Measurements from ENCODE around the gene ARRB1. TPM values are rescaled to one million over a fixed set of nuclear protein-coding genes. Genes with fewer than 3 reads are reported as not detected.

Gene ARRB1
- total RNA-seq, 1 experiment from 2014 or later, result 24.2 TPM

- TF ChIP-seq ATF3 (IDR thresholded peaks at IDR 0.05) (no peak), SRF (IDR thresholded peaks at IDR 0.05; ENCODE audit: low read depth) (no peak), CEBPB (IDR thresholded peaks at IDR 0.05; ENCODE audit: low read depth) (no peak), EZH2 (IDR thresholded peaks at IDR 0.05) (no peak)
- BruUV-seq (replicated peaks), result no TSS peak
- Histone ChIP-seq H3K27me3 (ENCODE audit: insufficient read depth, low read length) (peaks cover 7% of the 10 kb centered on the region; the same call in 1 of the 2 replicates), H3K36me3 (ENCODE audit: control insufficient read depth in 1 of 2, insufficient read depth in 2 of 2, low read length in 2 of 2) (no peaks in the 10 kb centered on the region), H3K4me2 (ENCODE audit: low read length) (no peak overlapping the region), H3K9me3 (ENCODE audit: control insufficient read depth in 1 of 2, insufficient read depth in 1 of 2, low read depth in 1 of 2, low read length in 2 of 2) (no peaks in the 10 kb centered on the region), H2AFZ (ENCODE audit: low read depth, low read length, poor library complexity, severe bottlenecking) (no peak overlapping the region), H3K4me1 (ENCODE audit: control insufficient read depth in 1 of 2, insufficient read depth in 2 of 2, low read length in 2 of 2) (no peaks in the 10 kb centered on the region), H4K20me1 (ENCODE audit: insufficient read depth) (no peaks in the 10 kb centered on the region), H3K9ac (ENCODE audit: low read length) (no peak overlapping the region), H3K4me3 (replicated peaks in 1 of 2; ENCODE audit: low read depth in 1 of 2, low read length in 2 of 2) (no peak overlapping the region), H3K79me2 (ENCODE audit: insufficient read depth, low read length) (no peaks in the 10 kb centered on the region), H3K9me2 (ENCODE audit: insufficient read depth) (no peaks in the 10 kb centered on the region), H3K27ac (ENCODE audit: low read depth, low read length) (no peak overlapping the region)
- RAD21 ChIA-PET (ENCODE audit: low non-redundant PET in 1 of 2, low total read pairs in 2 of 2, uncharacterized antibody in 2 of 2, unreplicated experiment in 2 of 2), result no interaction called here
- ATAC-seq (no peak), DNase-seq (ENCODE audit: low read depth, low spot score) (no peak)
- POLR2A ChIA-PET, result no interaction called here
- CTCF ChIA-PET, result no interaction called here
- intact Hi-C loops (cut with micrococcal nuclease), result no loop called here
These were observed 120.8 kb downstream of the ARRB1 start for GRCh38 chr11:75230621-75231020.

- ChIA-PET CTCF (no interaction called here), POLR2A (no interaction called here), RAD21 (ENCODE audit: low non-redundant PET in 1 of 2, low total read pairs in 2 of 2, uncharacterized antibody in 2 of 2, unreplicated experiment in 2 of 2) (no interaction called here)
- intact Hi-C loops (cut with micrococcal nuclease), result no loop called here
- H3K4me1 ChIP-seq (ENCODE audit: control insufficient read depth in 1 of 2, insufficient read depth in 2 of 2, low read length in 2 of 2), result no peaks in the 10 kb centered on the region
- no peak overlapping the region for H3K9ac ChIP-seq (ENCODE audit: low read length)
- BruUV-seq (replicated peaks), result no TSS peak
- H3K9me2 ChIP-seq (ENCODE audit: insufficient read depth), result no peaks in the 10 kb centered on the region
- ATAC-seq (no peak), DNase-seq (ENCODE audit: low read depth, low spot score) (no peak)
- H2AFZ ChIP-seq (ENCODE audit: low read depth, low read length, poor library complexity, severe bottlenecking), result no peak overlapping the region
- TF ChIP-seq REST (IDR thresholded peaks at IDR 0.05; ENCODE audit: low read depth) (no peak), EZH2phosphoT487 (IDR thresholded peaks at IDR 0.05; ENCODE audit: borderline replicate concordance) (no peak), EZH2 (IDR thresholded peaks at IDR 0.05) (no peak), ELF1 (IDR thresholded peaks at IDR 0.05; ENCODE audit: borderline replicate concordance, low read depth) (no peak), POLR2AphosphoS5 (IDR thresholded peaks at IDR 0.05; ENCODE audit: low read depth, low read length) (no peak), MAX (IDR thresholded peaks at IDR 0.05) (no peak), SRF (IDR thresholded peaks at IDR 0.05; ENCODE audit: low read depth) (no peak), SP1 (IDR thresholded peaks at IDR 0.05; ENCODE audit: low read depth) (no peak), ZBTB33 (IDR thresholded peaks at IDR 0.05; ENCODE audit: extremely low read depth, insufficient replicate concordance, low read length) (no peak)
- no peak overlapping the region for H3K4me3 ChIP-seq (replicated peaks in 1 of 2; ENCODE audit: low read depth in 1 of 2, low read length in 2 of 2)
- no peaks in the 10 kb centered on the region for H3K9me3 ChIP-seq (ENCODE audit: control insufficient read depth in 1 of 2, insufficient read depth in 1 of 2, low read depth in 1 of 2, low read length in 2 of 2)
- H3K27ac ChIP-seq (ENCODE audit: low read depth, low read length), result no peak overlapping the region
- H3K27me3 ChIP-seq (ENCODE audit: insufficient read depth, low read length), result peaks cover 7% of the 10 kb centered on the region; the same call in 1 of the 2 replicates
- no peaks in the 10 kb centered on the region for H4K20me1 ChIP-seq (ENCODE audit: insufficient read depth)
- no peaks in the 10 kb centered on the region for H3K79me2 ChIP-seq (ENCODE audit: insufficient read depth, low read length)
- no peaks in the 10 kb centered on the region for H3K36me3 ChIP-seq (ENCODE audit: control insufficient read depth in 1 of 2, insufficient read depth in 2 of 2, low read length in 2 of 2)
- no peak overlapping the region for H3K4me2 ChIP-seq (ENCODE audit: low read length)
These were observed 122.0 kb downstream of the ARRB1 start for GRCh38 chr11:75229466-75229865.
